Neuronal stem cell (in vitro differentiated cells): ENCODE results near the gene PRXL2A.
A peak's percentile ranks its signal among the peaks of the same experiment; 100 is the strongest.

ENCODE experiments used
- DNase-seq: peaks from one replicate; pipeline ENCODE4 v3.0.0-alpha.2; 2013; ENCODE audit warnings: low spot score
- H2AFZ ChIP-seq: one replicate; pipeline ENCODE4 v1.6.1; 2013; ENCODE audit warnings: mild to moderate bottlenecking, low read length, inconsistent platforms
- H2AK5ac ChIP-seq: 2 replicates; pipeline ENCODE4 v1.6.1; 2013; ENCODE audit warnings: low read depth, mild to moderate bottlenecking, inconsistent platforms, low read length, moderate library complexity, mixed read lengths
- H2BK120ac ChIP-seq: 2 replicates; pipeline ENCODE4 v1.6.1; 2013; ENCODE audit warnings: low read depth, mild to moderate bottlenecking, inconsistent platforms, low read length, moderate library complexity, mixed read lengths
- H2BK12ac ChIP-seq: one replicate; pipeline ENCODE4 v1.6.1; 2013; ENCODE audit warnings: low read length, inconsistent platforms
- H2BK15ac ChIP-seq: 2 replicates; pipeline ENCODE4 v1.6.1; 2013; ENCODE audit warnings: mild to moderate bottlenecking, low read length, inconsistent platforms, mixed read lengths
- H2BK5ac ChIP-seq: one replicate; pipeline ENCODE4 v1.6.1; 2013; ENCODE audit warnings: inconsistent platforms, mild to moderate bottlenecking, low read length, moderate library complexity
- H3K14ac ChIP-seq: one replicate; pipeline ENCODE4 v1.6.1; 2013; ENCODE audit warnings: low read length, inconsistent platforms
- H3K18ac ChIP-seq: 2 replicates; pipeline ENCODE4 v1.6.1; 2013; ENCODE audit warnings: low read length, inconsistent platforms
- H3K23ac ChIP-seq: 2 replicates; pipeline ENCODE4 v1.6.1; 2013; ENCODE audit warnings: low read depth, mild to moderate bottlenecking, mixed read lengths, low read length, inconsistent platforms; ENCODE audit not compliant: poor library complexity
- H3K27ac ChIP-seq: replicated peaks from 3 replicates; pipeline ENCODE4 v1.5.1; 2013; ENCODE audit warnings: low read length, inconsistent platforms
- H3K27me3 ChIP-seq, 3 experiments: 2 replicates each; pipeline ENCODE4 v1.6.1; 2013; ENCODE audit warnings: low read length in 3 of 3, mild to moderate bottlenecking in 2 of 3, inconsistent platforms in 1 of 3, low read depth in 1 of 3, mixed read lengths in 1 of 3, moderate library complexity in 1 of 3; ENCODE audit not compliant: control insufficient read depth in 3 of 3, insufficient read depth in 3 of 3
- H3K36me3 ChIP-seq, 2 donors: replicated peaks in 1 of 2; 2 replicates each; pipeline ENCODE4 v1.6.1; 2013; ENCODE audit warnings: low read length in 2 of 2; ENCODE audit not compliant: control insufficient read depth in 2 of 2, insufficient read depth in 2 of 2
- H3K4ac ChIP-seq: 2 replicates; pipeline ENCODE4 v1.6.1; 2013; ENCODE audit warnings: inconsistent platforms, mild to moderate bottlenecking, low read length, moderate library complexity
- H3K4me1 ChIP-seq, 2 donors: 1 replicate in 1 of 2; 2 replicates in 1 of 2; pipeline ENCODE4 v1.6.1; 2013; ENCODE audit warnings: low read length in 2 of 2, low read depth in 1 of 2; ENCODE audit not compliant: control insufficient read depth in 2 of 2, insufficient read depth in 1 of 2
- H3K4me2 ChIP-seq: one replicate; pipeline ENCODE4 v1.6.1; 2013; ENCODE audit warnings: mild to moderate bottlenecking, low read length, inconsistent platforms; ENCODE audit not compliant: insufficient read depth, poor library complexity, severe bottlenecking
- H3K4me3 ChIP-seq, 2 donors: 2 replicates each; pipeline ENCODE4 v1.5.1; 2013; ENCODE audit warnings: low read length in 2 of 2, mild to moderate bottlenecking in 2 of 2, inconsistent platforms in 1 of 2, moderate library complexity in 1 of 2
- H3K79me1 ChIP-seq: one replicate; pipeline ENCODE4 v1.6.1; 2013; ENCODE audit warnings: low read depth, mild to moderate bottlenecking, inconsistent platforms, low read length, moderate library complexity
- H3K9ac ChIP-seq: one replicate; pipeline ENCODE4 v1.6.1; 2013; ENCODE audit warnings: mild to moderate bottlenecking, low read depth, low read length, inconsistent platforms; ENCODE audit not compliant: poor library complexity
- H3K9me3 ChIP-seq, 2 donors: replicated peaks in 1 of 2; 2 replicates each; pipeline versions ENCODE3 to v1.6.1; 2013; ENCODE audit warnings: low read length in 2 of 2, mild to moderate bottlenecking in 2 of 2, inconsistent platforms in 1 of 2, low read depth in 1 of 2, mixed read lengths in 1 of 2, moderate library complexity in 1 of 2; ENCODE audit not compliant: control insufficient read depth in 2 of 2, insufficient read depth in 1 of 2
- H4K8ac ChIP-seq: one replicate; pipeline ENCODE4 v1.6.1; 2013; ENCODE audit warnings: low read depth, mild to moderate bottlenecking, inconsistent platforms, low read length, moderate library complexity
- H4K91ac ChIP-seq: one replicate; pipeline ENCODE4 v1.6.1; 2013; ENCODE audit warnings: low read length, low read depth, mild to moderate bottlenecking, inconsistent platforms; ENCODE audit not compliant: poor library complexity
- WGBS, 2 donors: extraction: QIAGEN DNeasy Blood & Tissue Kit; methylation state at CpG; one replicate each; pipeline ENCODE4 v1.1.7; 2013; ENCODE audit warnings: missing lambda C conversion rate in 2 of 2, mixed read lengths in 1 of 2; ENCODE audit not compliant: insufficient read length in 2 of 2, insufficient replicate concordance in 1 of 2; ENCODE audit errors: extremely low coverage in 2 of 2; 5-methylcytosine and 5-hydroxymethylcytosine counted together

Gene PRXL2A

GRCh38 chr10:80405626-80406025, 2.7 kb upstream of the PRXL2A start:
- H3K27ac ChIP-seq: no peak overlapping the region

GRCh38 chr10:80406204-80406603, 2.1 kb upstream of the PRXL2A start:
- Histone ChIP-seq H3K14ac (no peak overlapping the region), H2AK5ac (no peak overlapping the region), H2BK12ac (no peak overlapping the region), H3K79me1 (peaks cover 6% of the 10 kb centered on the region), H3K27me3 (no peaks in the 10 kb centered on the region), H3K4me3 (no peak overlapping the region), H4K91ac (no peak overlapping the region), H3K36me3 (peaks cover 2 to 10% of the 10 kb centered on the region in 2 donors), H4K8ac (no peak overlapping the region), H3K4me2 (no peak overlapping the region), H3K9ac (no peak overlapping the region), H3K4ac (no peak overlapping the region), H2AFZ (peak overlapping the region; percentile 65), H2BK120ac (no peak overlapping the region), H3K9me3 (no peaks in the 10 kb centered on the region), H3K18ac (no peak overlapping the region), H3K4me1 (peaks cover 13 to 18% of the 10 kb centered on the region in 2 donors), H2BK15ac (no peak overlapping the region), H3K23ac (no peak overlapping the region), H2BK5ac (no peak overlapping the region), H3K27ac (no peak overlapping the region)
- no peak for DNase-seq
- no CpG with 5 or more reads among the region's 4 CpGs for WGBS, 2 donors

More at GRCh38 chr10:80405626-80406025, 2.7 kb upstream of the PRXL2A start:
- H3K9ac ChIP-seq: no peak overlapping the region
- no peak overlapping the region for H3K14ac ChIP-seq
- H2BK15ac ChIP-seq: no peak overlapping the region
- no peak overlapping the region for H2BK5ac ChIP-seq
- no peak overlapping the region for H2BK120ac ChIP-seq
- no CpG with 5 or more reads among the region's 4 CpGs for WGBS, 2 donors
- peaks cover 5% of the 10 kb centered on the region for H3K79me1 ChIP-seq
- no peak overlapping the region for H2AK5ac ChIP-seq
- no peak overlapping the region for H4K8ac ChIP-seq
- no peak for DNase-seq
- peak overlapping the region; percentile 65 for H2AFZ ChIP-seq
- H3K4me3 ChIP-seq: no peak overlapping the region
- H3K4me2 ChIP-seq: no peak overlapping the region
- H3K27me3 ChIP-seq: no peaks in the 10 kb centered on the region
- H3K9me3 ChIP-seq: no peaks in the 10 kb centered on the region
- no peak overlapping the region for H3K23ac ChIP-seq
- no peak overlapping the region for H4K91ac ChIP-seq
- H2BK12ac ChIP-seq: no peak overlapping the region
- H3K4me1 ChIP-seq: peaks cover 9 to 18% of the 10 kb centered on the region in 2 donors
- H3K36me3 ChIP-seq: peaks cover 0 to 6% of the 10 kb centered on the region in 2 donors
- H3K4ac ChIP-seq: no peak overlapping the region
- H3K18ac ChIP-seq: no peak overlapping the region

- H3K14ac ChIP-seq: no peak overlapping the region
- H3K18ac ChIP-seq: peak overlapping the region; percentile 96
- H3K4me2 ChIP-seq: peak overlapping the region; percentile 80
- H2BK5ac ChIP-seq: peak overlapping the region; percentile 57
- peaks cover 18 to 20% of the 10 kb centered on the region in 2 donors for H3K4me1 ChIP-seq
- H3K36me3 ChIP-seq: peaks cover 2 to 23% of the 10 kb centered on the region in 2 donors
- no peak overlapping the region for H4K91ac ChIP-seq
- peak overlapping the region; percentile 78 for H3K9ac ChIP-seq
- peak overlapping the region; percentile 62 for H3K23ac ChIP-seq
- no CpG with 5 or more reads among the region's 16 CpGs for WGBS, 2 donors
- H2BK15ac ChIP-seq: no peak overlapping the region
- no peaks in the 10 kb centered on the region for H3K27me3 ChIP-seq
- H2AK5ac ChIP-seq: no peak overlapping the region
- H4K8ac ChIP-seq: no peak overlapping the region
- peaks cover 8% of the 10 kb centered on the region for H3K79me1 ChIP-seq
- H2BK120ac ChIP-seq: peak overlapping the region; percentile 22
- no peak for DNase-seq
- H3K9me3 ChIP-seq: no peaks in the 10 kb centered on the region
- H3K27ac ChIP-seq: peak overlapping the region; percentile 84
- H2AFZ ChIP-seq: peak overlapping the region; percentile 96
- no peak overlapping the region for H3K4ac ChIP-seq
- H3K4me3 ChIP-seq: peak overlapping the region; percentile 70 to 91
- no peak overlapping the region for H2BK12ac ChIP-seq
Measured at GRCh38 chr10:80407812-80408241, 524 bp upstream of the PRXL2A start.

- no peak for DNase-seq
- Histone ChIP-seq H3K18ac (peak overlapping the region; percentile 97), H3K9ac (peak overlapping the region; percentile 89), H3K4me1 (peaks cover 18 to 30% of the 10 kb centered on the region in 2 donors), H2BK15ac (no peak overlapping the region), H3K14ac (no peak overlapping the region), H2AFZ (peak overlapping the region; percentile 96), H2AK5ac (no peak overlapping the region), H3K79me1 (peaks cover 11% of the 10 kb centered on the region), H3K4me2 (peak overlapping the region; percentile 79), H4K91ac (no peak overlapping the region), H3K36me3 (peaks cover 2 to 27% of the 10 kb centered on the region in 2 donors), H2BK5ac (peak overlapping the region; percentile 57), H3K23ac (peak overlapping the region; percentile 62), H2BK120ac (no peak overlapping the region), H3K9me3 (no peaks in the 10 kb centered on the region), H3K27ac (no peak overlapping the region), H3K27me3 (no peaks in the 10 kb centered on the region), H2BK12ac (no peak overlapping the region), H3K4ac (no peak overlapping the region), H3K4me3 (peak overlapping the region; percentile 70 to 93), H4K8ac (no peak overlapping the region)
- WGBS, 2 donors: no CpG with 5 or more reads among the region's 12 CpGs
Measured at GRCh38 chr10:80409121-80409520, 770 bp downstream of the PRXL2A start.
